Measurements from ENCODE around the gene CNNM4.

CNNM4 gene

GRCh38 chr2:96853321-96853720, 92.6 kb downstream of the CNNM4 start:
- Histone ChIP-seq H3K9ac (ENCODE audit: low read depth, low read length) (no peak overlapping the region), H3K4me2 (ENCODE audit: insufficient read depth, low read length) (no peak overlapping the region), H3K79me2 (ENCODE audit: insufficient read depth, low read length) (peaks cover 36% of the 10 kb centered on the region), H3K4me1 (ENCODE audit: insufficient read depth, low read length) (peaks cover 20% of the 10 kb centered on the region), H4K20me1 (ENCODE audit: insufficient read depth, low read length) (no peaks in the 10 kb centered on the region; the same call in 1 of the 2 replicates), H3K27me3 (ENCODE audit: insufficient read depth, low read length, poor library complexity) (no peaks in the 10 kb centered on the region), H3K27ac (ENCODE audit: low read length) (no peak overlapping the region), H3K36me3 (ENCODE audit: insufficient read depth, low read length) (peaks cover 48% of the 10 kb centered on the region), H2AFZ (ENCODE audit: low read depth, low read length) (no peak overlapping the region), H3K9me3 (ENCODE audit: insufficient read depth, low read length, severe bottlenecking) (no peaks in the 10 kb centered on the region), H3K4me3 (ENCODE audit: low read depth in 1 of 2, low read length in 2 of 2) (no peak overlapping the region)
- ATAC-seq (ENCODE audit: insufficient read depth, low read depth) (no peak), DNase-seq (no peak)
- no peak for TF ChIP-seq EZH2 (IDR thresholded peaks at IDR 0.05; ENCODE audit: borderline replicate concordance, low read depth, low read length, severe bottlenecking)
- no peak for TF ChIP-seq CTCF (IDR thresholded peaks at IDR 0.05; ENCODE audit: borderline replicate concordance, extremely low read depth, low read length, poor library complexity, severe bottlenecking)

- H3K4me1 ChIP-seq (ENCODE audit: insufficient read depth, low read length): peaks cover 32% of the 10 kb centered on the region
- peak; percentile 65 for DNase-seq
- peak overlapping the region; percentile 92 to 96 for H3K4me3 ChIP-seq (ENCODE audit: low read depth in 1 of 2, low read length in 2 of 2)
- ATAC-seq (ENCODE audit: insufficient read depth, low read depth): peak; percentile 33
- H3K36me3 ChIP-seq (ENCODE audit: insufficient read depth, low read length): peaks cover 21% of the 10 kb centered on the region
- H3K27ac ChIP-seq (ENCODE audit: low read length): peak overlapping the region; percentile 89
- TF ChIP-seq EZH2 (IDR thresholded peaks at IDR 0.05; ENCODE audit: borderline replicate concordance, low read depth, low read length, severe bottlenecking): no peak
- H3K9me3 ChIP-seq (ENCODE audit: insufficient read depth, low read length, severe bottlenecking): no peaks in the 10 kb centered on the region
- H2AFZ ChIP-seq (ENCODE audit: low read depth, low read length): peak overlapping the region; percentile 93
- H3K27me3 ChIP-seq (ENCODE audit: insufficient read depth, low read length, poor library complexity): no peaks in the 10 kb centered on the region
- peak overlapping the region; percentile 96 for H3K9ac ChIP-seq (ENCODE audit: low read depth, low read length)
- peaks cover 36% of the 10 kb centered on the region for H3K79me2 ChIP-seq (ENCODE audit: insufficient read depth, low read length)
- H4K20me1 ChIP-seq (ENCODE audit: insufficient read depth, low read length): no peaks in the 10 kb centered on the region; the same call in 1 of the 2 replicates
- peak overlapping the region; percentile 90 for H3K4me2 ChIP-seq (ENCODE audit: insufficient read depth, low read length)
Measured at GRCh38 chr2:96856776-96857666, 96.3 kb downstream of the CNNM4 start.

- H3K27ac ChIP-seq (ENCODE audit: low read length): peak within 1 kb of the TSS; percentile 89
- H3K4me2 ChIP-seq (ENCODE audit: insufficient read depth, low read length): peak within 1 kb of the TSS; percentile 90
- H3K4me1 ChIP-seq (ENCODE audit: insufficient read depth, low read length): peaks cover 32% of the 10 kb centered on the region
- TF ChIP-seq CTCF (IDR thresholded peaks at IDR 0.05; ENCODE audit: borderline replicate concordance, extremely low read depth, low read length, poor library complexity, severe bottlenecking) (peak; percentile 95), EZH2 (IDR thresholded peaks at IDR 0.05; ENCODE audit: borderline replicate concordance, low read depth, low read length, severe bottlenecking) (no peak)
- peak within 1 kb of the TSS; percentile 93 for H2AFZ ChIP-seq (ENCODE audit: low read depth, low read length)
- no peaks in the 10 kb centered on the region for H3K27me3 ChIP-seq (ENCODE audit: insufficient read depth, low read length, poor library complexity)
- peaks cover 15% of the 10 kb centered on the region for H3K36me3 ChIP-seq (ENCODE audit: insufficient read depth, low read length)
- ATAC-seq (ENCODE audit: insufficient read depth, low read depth): peak; percentile 91
- peak; percentile 98 for DNase-seq
- peak within 1 kb of the TSS; percentile 96 for H3K9ac ChIP-seq (ENCODE audit: low read depth, low read length)
- H3K79me2 ChIP-seq (ENCODE audit: insufficient read depth, low read length): peaks cover 35% of the 10 kb centered on the region
- H4K20me1 ChIP-seq (ENCODE audit: insufficient read depth, low read length): no peaks in the 10 kb centered on the region; the same call in 1 of the 2 replicates
- H3K9me3 ChIP-seq (ENCODE audit: insufficient read depth, low read length, severe bottlenecking): no peaks in the 10 kb centered on the region
- peak within 1 kb of the TSS; percentile 92 to 96 for H3K4me3 ChIP-seq (ENCODE audit: low read depth in 1 of 2, low read length in 2 of 2)
Measured at GRCh38 chr2:96857667-96858372, 97.1 kb downstream of the CNNM4 start, which contains the start of gene ANKRD39. TSS of gene ANKRD39 (minus strand) at chr2:96858016. CDS start at chr2:96857987, 29 bp downstream.

Measured in DND-41 (cell line).